K562 (cell line): ENCODE data around the gene ALDH1A3. TPM values are rescaled to one million over a fixed set of nuclear protein-coding genes. Genes with fewer than 3 reads are reported as not detected.

Source experiments
- CCNT2 ChIP-seq: IDR thresholded peaks from 2 replicates; pipeline ENCODE4 v1.6.1; 2011; ENCODE audit warnings: borderline replicate concordance, low read depth, mild to moderate bottlenecking, moderate library complexity, mixed read lengths, low read length; ENCODE audit not compliant: insufficient read length; ENCODE audit errors: extremely low read depth
- GTF2E2 ChIP-seq: fragments of 200-800 bp; sonication (Bioruptor generic); IDR thresholded peaks from 2 replicates; pipeline ENCODE4 v1.6.1; 2016; ENCODE audit warnings: missing genetic modification characterization, missing compliant biosample characterization
- NFE2L1 ChIP-seq: fragments of 450-650 bp; IDR thresholded peaks from 2 replicates; pipeline ENCODE4 v1.6.1; 2016; ENCODE audit warnings: missing genetic modification characterization, low read depth, mild to moderate bottlenecking, missing compliant biosample characterization, moderate library complexity, borderline replicate concordance
- PCBP2 ChIP-seq: fragments of 200-400 bp; formaldehyde crosslinking; IDR thresholded peaks from 2 replicates; pipeline ENCODE4 v1.6.1; 2018; ENCODE audit warnings: low read length, low read depth, mild to moderate bottlenecking, moderate library complexity; ENCODE audit not compliant: poor library complexity, severe bottlenecking
- PKNOX1 ChIP-seq: fragments of 450-650 bp; IDR thresholded peaks from 2 replicates; pipeline ENCODE4 v1.6.1; 2016
- TEAD2 ChIP-seq: fragments of 450-650 bp; IDR thresholded peaks from 2 replicates; pipeline ENCODE4 v1.6.1; 2016; ENCODE audit warnings: missing genetic modification characterization, control low read depth, missing compliant biosample characterization
- ZBTB33 ChIP-seq: sonication (generic); formaldehyde crosslinking; IDR thresholded peaks from 2 replicates; pipeline ENCODE4 v1.8.1; 2023; ENCODE audit warnings: mild to moderate bottlenecking, missing genetic modification reagents
- ZNF143 ChIP-seq: sonication (generic); formaldehyde crosslinking; IDR thresholded peaks from 2 replicates; pipeline ENCODE4 v1.9.0; 2022; ENCODE audit warnings: mild to moderate bottlenecking, missing genetic modification reagents
- ZNF407 ChIP-seq: fragments of 450-650 bp; IDR thresholded peaks from 2 replicates; pipeline ENCODE4 v1.6.1; 2016; ENCODE audit warnings: low read depth
- polyA plus RNA-seq, 8 experiments: library from polyadenylated mRNA; depleted of rRNA in 4 of 8; stranded (reverse) in 5 of 8; unstranded in 3 of 8; fragments of >200 nt; fragmentation: Nextera tagmentation in 2 of 8; fragmentation: Illumina TruSeq in 1 of 8; extraction: Ambion mirVana in 2 of 8; extraction: Trizol in 1 of 8; gene quantifications; 2 replicates each; pipeline versions ENCODE4 v1.2.1 to v1.2.3, GENCODE V29; 2011 to 2014; ENCODE audit warnings: inconsistent platforms in 1 of 8, missing spikeins in 1 of 8
- total RNA-seq, 7 experiments: library from RNA; depleted of rRNA in 6 of 7; stranded (reverse); fragments of >200 nt in 6 of 7; fragmentation: Illumina TruSeq in 2 of 7; extraction: Trizol in 2 of 7; gene quantifications; 2 replicates each; pipeline versions ENCODE4 v1.2.1 to v1.2.3, GENCODE V29; 2011 to 2021; ENCODE audit warnings: low replicate concordance in 1 of 7

The ALDH1A3 gene
- total and polyA plus RNA-seq, 9 of the 15 experiments (the other 6 are each of a cell fraction or from before 2014, with no cell fraction given): 0.38 TPM; not detected in 8

- TF ChIP-seq ZNF407 (no peak), CCNT2 (no peak), GTF2E2 (no peak), PKNOX1 (no peak), NFE2L1 (tag) (no peak), ZBTB33 (CRISPR knock-in tag) (no peak), ZNF143 (CRISPR knock-in tag) (no peak), PCBP2 (no peak), TEAD2 (tag) (no peak)
Measured at GRCh38 chr15:100923902-100924301, 44.3 kb downstream of the ALDH1A3 start (continued).
